SK-MEL-5 (cell line): ENCODE data around the gene C5orf47. TPM values are rescaled to one million over a fixed set of nuclear protein-coding genes. Genes with fewer than 3 reads are reported as not detected.
"Not testable (repeated sequence)": the region's sequence is repeated elsewhere in the genome, so short reads cannot be mapped to it uniquely, and the experiment has no call there.

Experiments used
- DNase-seq: peaks from one replicate; pipeline ENCODE4 v3.0.0-alpha.2; 2016; ENCODE audit warnings: low read depth, low spot score
- in situ Hi-C: cut with HindIII; loops from 2 replicates; pipeline ENCODE4 v1.10.0; 2016; ENCODE audit warnings: low sequenced_read_pairs, high pct_unique_total_duplicates, low pct_unique_long_range_greater_than_20kb
- total RNA-seq: library from RNA; depleted of rRNA; stranded (reverse); fragments of >200 nt; shearing (Covaris generic); gene quantifications from 2 replicates; pipeline ENCODE4 v1.2.3, GENCODE V29; 2014; rRNA removed

C5orf47 gene
- total RNA-seq, 1 experiment from 2014 or later = 0.03 TPM

DNA sequence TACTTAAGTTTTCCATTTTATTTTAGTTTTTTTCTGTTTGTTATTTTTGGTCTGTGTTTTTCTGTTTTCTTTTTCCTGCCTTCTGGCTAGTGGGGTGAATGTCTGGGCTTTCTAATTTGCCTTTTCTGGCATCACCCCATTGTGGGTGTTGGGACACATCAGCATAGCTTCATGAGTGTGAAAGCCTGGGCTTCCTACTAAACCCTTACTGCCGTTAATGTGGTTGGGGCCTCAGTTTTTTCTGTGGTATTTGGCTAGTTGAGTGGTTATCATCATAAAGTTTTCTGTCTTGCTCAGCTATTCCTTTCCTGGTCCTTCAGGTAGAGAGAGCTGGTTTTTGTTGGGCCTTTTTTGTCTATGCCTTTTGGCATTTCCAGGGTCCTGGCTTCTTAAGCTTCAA is 21.4 kb downstream of the C5orf47 start:
- in situ Hi-C loops = no loop called here
- no peak for DNase-seq

GRCh38 chr5:174011441-174011840 is 22.5 kb downstream of the C5orf47 start:
- no peak for DNase-seq
- in situ Hi-C loops = no loop called here

- DNase-seq = peak; percentile 78
- in situ Hi-C loops = not testable (repeated sequence)
Measured at GRCh38 chr5:174020069-174020927, 31.3 kb downstream of the C5orf47 start.

DNA sequence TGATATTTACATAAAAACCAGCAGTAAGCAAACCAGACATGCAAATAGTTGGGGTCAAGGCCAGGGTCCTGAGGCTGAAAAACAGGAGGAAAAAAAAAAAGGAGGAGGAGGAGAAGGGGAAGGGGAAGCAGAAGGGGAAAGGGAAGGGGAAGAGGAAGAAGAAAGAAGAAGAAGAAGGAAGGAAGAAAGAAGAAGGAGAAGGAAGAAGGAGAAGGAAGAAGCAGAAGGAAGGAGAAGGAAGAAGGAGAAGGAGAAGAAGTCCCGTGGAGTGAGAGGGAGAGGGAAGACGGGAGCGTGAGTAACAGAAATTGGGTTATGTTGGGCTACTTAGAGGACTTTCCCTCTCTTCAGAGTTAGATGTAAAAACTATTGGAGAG is 31.9 kb downstream of the C5orf47 start:
- in situ Hi-C loops = no loop called here
- no peak for DNase-seq

DNA sequence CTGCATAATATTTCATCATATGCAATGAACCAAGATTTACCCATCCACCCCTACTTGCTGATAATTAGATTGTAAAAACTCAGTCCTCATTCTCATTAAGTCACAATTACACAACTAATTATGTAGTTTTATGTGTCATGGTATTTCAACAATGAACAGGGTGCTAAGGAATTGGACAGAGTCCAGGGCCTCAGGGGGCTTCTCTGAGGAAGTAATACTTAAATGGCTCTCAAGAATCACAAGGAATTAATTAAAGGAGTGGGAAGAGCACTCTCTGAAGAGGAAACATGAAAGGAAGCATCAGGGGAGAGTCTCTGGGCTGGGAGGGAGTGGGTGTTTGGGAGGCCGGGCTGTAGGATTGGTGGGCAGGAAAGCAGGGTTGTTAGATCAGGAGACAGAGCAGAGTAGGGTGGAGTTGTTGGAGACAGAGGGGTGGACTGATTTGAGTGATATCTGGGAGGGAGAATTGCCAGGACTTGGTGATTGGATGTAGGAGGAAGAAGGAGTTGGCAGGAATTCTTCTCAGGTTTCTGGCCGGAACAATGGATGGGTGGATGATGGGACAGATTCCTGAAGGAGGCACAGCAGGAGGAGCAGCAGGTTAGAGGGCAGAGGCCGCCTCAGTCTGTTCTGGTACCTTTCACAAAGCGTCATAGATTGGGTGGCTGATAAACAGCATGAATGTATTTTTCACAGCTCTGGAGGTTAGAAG is 33.6 kb downstream of the C5orf47 start:
- in situ Hi-C loops = no loop called here
- no peak for DNase-seq

DNA sequence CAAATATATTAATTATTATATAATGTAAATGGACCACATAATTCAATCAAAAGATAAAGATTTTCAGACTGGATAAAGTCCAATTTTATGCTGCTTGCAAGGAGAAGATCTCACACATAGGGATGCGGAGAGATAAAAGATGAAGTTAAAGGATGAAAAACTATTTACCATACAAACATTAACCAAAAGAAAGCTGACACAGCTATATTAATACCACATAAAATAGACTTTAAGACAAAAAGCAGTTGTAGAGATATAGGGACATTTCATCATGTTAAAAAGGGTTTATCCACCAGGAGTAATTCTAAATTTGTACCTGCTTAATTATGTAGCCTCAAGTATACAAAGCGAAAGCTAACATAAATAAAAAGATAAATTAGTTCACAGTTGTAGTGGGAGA is 41.3 kb downstream of the C5orf47 start:
- DNase-seq = no peak
- in situ Hi-C loops = loop anchor here (25.0 kb wide), 1 partner anchor 257 kb away; no protein-coding TSS in a partner anchor

DNA sequence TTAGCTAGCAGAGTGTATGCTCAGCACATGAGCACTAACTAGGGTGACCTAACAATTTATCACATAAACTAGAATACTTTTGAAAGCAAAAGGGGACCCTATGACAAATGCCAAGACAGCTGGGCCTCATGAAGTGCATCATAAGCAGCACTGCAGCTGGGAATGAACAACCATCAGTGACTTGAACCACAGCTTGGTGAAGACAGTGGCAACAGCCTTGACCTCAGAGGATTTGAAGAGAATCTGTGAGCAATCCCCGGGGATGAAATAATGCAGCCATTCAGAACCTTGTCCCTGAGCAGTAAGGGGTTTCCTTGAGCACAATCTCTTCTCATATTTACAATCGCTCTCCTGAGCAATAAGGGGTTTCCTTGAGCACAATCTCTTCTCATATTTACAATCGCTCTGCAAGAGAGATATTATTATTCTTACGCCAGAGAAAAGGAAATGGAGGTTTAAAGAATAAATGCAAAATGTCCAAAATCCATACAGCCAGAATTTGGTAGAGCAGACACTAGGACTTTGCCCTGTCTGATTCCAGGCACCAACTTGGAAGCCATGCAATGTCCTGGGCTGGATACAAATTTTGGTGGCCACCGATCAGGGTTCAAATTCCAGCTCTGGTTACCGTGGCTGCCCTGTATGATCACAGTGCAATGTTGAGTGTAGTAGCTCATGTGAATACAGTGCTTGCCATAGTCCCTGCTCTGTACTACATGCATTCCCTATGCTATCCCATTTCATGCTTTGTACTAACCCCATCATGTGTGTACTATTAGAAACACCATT is 55.7 kb downstream of the C5orf47 start:
- in situ Hi-C loops = loop anchor here (25.0 kb wide), 1 partner anchor 243 kb away; no protein-coding TSS in a partner anchor
- no peak for DNase-seq

DNA sequence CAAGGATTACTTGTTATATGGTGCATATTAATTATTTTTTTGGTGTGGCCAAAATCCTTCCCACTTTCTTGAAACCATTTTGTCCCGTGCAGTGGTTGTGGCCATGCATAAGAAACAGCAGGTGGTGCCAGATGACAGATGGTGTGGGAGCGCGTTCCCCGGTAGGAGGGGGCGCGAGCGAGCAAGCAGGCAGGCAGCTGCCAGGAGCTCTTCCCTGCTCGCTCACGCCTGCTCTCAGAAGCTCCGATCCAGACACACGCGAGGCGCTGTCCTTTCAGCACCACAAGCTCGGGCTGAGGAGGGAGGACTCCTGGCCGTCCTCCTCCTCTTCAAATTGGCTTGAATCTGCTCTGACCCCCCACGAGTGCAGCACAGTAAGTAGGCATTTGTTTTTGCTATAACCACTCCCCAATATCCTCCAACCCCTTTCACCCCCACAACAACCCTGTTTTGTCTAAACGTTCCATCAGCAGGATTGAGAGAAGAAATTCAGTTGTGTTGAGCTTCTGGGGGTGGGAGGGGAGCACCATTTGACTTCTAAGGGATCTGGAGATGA is 56.6 kb downstream of the C5orf47 start, which contains the start of gene NSG2:
TSS of gene NSG2 (plus strand) at position 237 of the 556 bp plus-strand sequence. CDS start 1,050 bp downstream, outside the sequence.
- in situ Hi-C loops = loop anchor here (25.0 kb wide), 1 partner anchor 242 kb away; no protein-coding TSS in a partner anchor

DNA sequence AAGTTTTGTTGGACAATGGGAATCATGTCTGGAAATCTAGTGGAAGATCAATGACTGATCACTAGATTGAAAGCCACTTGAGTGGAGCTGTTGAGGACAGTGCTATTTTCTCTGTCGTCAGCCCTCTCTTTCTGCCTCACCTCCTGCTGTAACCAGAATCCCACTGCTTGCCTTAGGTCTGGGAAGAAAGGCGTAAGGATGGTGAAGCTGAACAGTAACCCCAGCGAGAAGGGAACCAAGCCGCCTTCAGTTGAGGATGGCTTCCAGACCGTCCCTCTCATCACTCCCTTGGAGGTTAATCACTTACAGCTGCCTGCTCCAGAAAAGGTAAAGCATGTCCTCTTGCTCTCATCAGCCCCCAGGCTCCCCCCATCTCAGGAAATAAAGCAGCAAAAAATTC is 57.6 kb downstream of the C5orf47 start:
- in situ Hi-C loops = loop anchor here (25.0 kb wide), 1 partner anchor 241 kb away; no protein-coding TSS in a partner anchor

More for the DNA sequence above, 56.6 kb downstream of the C5orf47 start, which contains the start of gene NSG2:
- peak; percentile 75 for DNase-seq

DNA sequence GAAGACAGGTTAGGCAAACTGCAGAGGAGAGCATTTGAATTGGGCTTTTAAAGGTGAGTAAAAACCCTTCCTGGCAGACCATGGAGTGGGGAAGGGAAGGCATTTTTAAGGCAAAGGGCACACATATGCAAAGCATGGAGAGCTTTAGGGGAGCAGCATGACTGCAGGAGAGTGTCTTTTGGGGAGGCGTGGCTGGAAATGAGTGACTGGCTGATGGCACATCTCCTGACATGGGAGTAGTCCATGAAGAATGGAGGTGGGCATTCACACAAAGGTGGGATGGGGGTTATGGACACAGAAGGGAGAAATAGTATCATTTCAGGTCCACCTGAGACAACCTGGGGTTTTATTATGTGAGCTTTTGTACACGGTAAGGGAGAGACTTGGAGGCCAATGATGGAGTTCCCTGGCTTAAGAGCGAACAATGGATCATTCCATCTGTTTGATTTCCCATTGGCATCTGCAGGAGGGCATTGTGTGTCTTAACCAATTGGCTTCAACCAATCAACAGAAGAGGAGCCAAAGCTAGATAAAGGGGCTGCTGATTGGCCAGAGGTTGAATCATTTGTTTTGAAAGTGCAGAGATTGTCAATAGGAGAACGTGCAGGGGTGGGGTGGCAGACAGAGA is 58.6 kb downstream of the C5orf47 start:
- no peak for DNase-seq
- in situ Hi-C loops = loop anchor here (25.0 kb wide), 1 partner anchor 240 kb away; no protein-coding TSS in a partner anchor

More for the DNA sequence above, 57.6 kb downstream of the C5orf47 start:
- no peak for DNase-seq

DNA sequence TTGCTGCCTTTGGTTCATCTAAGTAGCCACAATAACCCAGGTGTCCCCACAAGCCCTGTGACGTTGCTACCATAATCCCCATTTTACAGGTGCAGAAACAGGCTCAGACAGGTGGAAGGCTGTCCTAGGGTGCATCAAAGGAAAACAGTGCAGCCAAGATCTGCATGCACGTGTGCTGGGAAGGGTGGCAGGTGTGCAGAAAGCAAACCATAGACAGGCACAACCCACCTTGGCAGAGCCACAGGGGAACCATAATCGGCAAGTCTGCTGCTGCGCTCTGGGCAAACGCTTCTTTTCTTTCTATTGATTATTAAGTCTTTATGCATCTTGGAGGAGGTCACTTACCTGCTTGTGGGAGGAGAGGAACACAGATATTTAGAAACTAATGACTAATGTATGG is 63.7 kb downstream of the C5orf47 start:
- in situ Hi-C loops = no loop called here
- DNase-seq = no peak

- in situ Hi-C loops = no loop called here
- no peak for DNase-seq
Measured at GRCh38 chr5:174053905-174054304, 64.9 kb downstream of the C5orf47 start.

Other genes starting within 250 kb of the C5orf47 start
- 17.8 and 18.0 TPM in 2 replicates for gene CPEB4, start 100.8 kb upstream of the C5orf47 start, total RNA-seq
- not detected in 2 replicates for gene NSG2, start 56.5 kb downstream of the C5orf47 start, total RNA-seq